Measurements from ENCODE around the gene UBE2B. TPM values are rescaled to one million over a fixed set of nuclear protein-coding genes. Genes with fewer than 3 reads are reported as not detected.

The UBE2B gene
- polyA plus RNA-seq, 1 of the 3 experiments (the other 2 are of a cell fraction): 24.3 TPM

DNA sequence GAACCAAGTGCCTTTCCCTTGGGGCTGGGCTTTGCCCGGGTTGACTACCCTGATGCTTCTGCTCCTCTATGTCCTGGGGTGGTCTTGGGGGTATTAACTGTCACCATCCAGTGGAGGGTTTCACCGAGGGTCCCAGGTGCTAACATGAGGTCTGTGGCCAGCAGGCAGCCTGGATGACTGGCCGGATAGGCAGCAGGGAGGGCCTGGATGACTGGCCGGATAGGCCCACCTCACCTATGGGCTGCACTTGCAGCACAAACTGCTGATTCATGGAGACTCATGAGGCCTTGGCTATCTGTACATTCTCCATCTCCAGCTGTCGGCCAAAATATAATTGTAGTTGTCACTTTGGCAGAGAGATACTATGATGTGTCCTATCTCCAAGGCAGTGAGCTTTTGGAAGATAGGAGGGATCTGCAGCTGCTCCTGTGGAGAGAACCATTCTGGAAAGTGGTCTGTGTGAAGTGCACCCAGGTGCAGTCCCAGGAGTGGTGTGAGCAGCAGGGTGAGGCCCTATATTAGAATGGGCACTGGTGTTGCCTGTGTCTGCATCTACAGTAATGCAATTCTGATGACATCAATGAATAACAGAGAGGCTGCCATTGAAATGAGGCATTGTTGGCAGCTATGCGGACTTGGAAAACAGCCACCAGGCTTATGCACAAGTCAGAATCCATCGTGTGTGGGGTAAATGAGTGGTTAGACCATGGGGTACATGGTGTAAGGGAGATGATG is 66.6 kb downstream of the UBE2B start (continued):
- TF ChIP-seq, protein P1, sequence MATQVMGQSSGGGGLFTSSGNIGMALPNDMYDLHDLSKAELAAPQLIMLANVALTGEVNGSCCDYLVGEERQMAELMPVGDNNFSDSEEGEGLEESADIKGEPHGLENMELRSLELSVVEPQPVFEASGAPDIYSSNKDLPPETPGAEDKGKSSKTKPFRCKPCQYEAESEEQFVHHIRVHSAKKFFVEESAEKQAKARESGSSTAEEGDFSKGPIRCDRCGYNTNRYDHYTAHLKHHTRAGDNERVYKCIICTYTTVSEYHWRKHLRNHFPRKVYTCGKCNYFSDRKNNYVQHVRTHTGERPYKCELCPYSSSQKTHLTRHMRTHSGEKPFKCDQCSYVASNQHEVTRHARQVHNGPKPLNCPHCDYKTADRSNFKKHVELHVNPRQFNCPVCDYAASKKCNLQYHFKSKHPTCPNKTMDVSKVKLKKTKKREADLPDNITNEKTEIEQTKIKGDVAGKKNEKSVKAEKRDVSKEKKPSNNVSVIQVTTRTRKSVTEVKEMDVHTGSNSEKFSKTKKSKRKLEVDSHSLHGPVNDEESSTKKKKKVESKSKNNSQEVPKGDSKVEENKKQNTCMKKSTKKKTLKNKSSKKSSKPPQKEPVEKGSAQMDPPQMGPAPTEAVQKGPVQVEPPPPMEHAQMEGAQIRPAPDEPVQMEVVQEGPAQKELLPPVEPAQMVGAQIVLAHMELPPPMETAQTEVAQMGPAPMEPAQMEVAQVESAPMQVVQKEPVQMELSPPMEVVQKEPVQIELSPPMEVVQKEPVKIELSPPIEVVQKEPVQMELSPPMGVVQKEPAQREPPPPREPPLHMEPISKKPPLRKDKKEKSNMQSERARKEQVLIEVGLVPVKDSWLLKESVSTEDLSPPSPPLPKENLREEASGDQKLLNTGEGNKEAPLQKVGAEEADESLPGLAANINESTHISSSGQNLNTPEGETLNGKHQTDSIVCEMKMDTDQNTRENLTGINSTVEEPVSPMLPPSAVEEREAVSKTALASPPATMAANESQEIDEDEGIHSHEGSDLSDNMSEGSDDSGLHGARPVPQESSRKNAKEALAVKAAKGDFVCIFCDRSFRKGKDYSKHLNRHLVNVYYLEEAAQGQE (IDR thresholded peaks at IDR 0.05; ENCODE audit: low read depth, low read length): no peak
- TF ChIP-seq, protein P2, sequence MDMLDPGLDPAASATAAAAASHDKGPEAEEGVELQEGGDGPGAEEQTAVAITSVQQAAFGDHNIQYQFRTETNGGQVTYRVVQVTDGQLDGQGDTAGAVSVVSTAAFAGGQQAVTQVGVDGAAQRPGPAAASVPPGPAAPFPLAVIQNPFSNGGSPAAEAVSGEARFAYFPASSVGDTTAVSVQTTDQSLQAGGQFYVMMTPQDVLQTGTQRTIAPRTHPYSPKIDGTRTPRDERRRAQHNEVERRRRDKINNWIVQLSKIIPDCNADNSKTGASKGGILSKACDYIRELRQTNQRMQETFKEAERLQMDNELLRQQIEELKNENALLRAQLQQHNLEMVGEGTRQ (IDR thresholded peaks at IDR 0.05; ENCODE audit: borderline replicate concordance, low read depth, low read length): no peak
- TF ChIP-seq RFX5 (IDR thresholded peaks at IDR 0.05; ENCODE audit: low read length): no peak
- TF ChIP-seq RXRA (IDR thresholded peaks at IDR 0.05; ENCODE audit: borderline replicate concordance, low read depth): peak; percentile 38; the same call in 1 of the 2 replicates
- TF ChIP-seq NRF1 (IDR thresholded peaks at IDR 0.05; ENCODE audit: low read depth, low read length): no peak
- peak; percentile 29; the same call in 1 of the 2 replicates for TF ChIP-seq POLR2AphosphoS5 (IDR thresholded peaks at IDR 0.05; ENCODE audit: low read depth, low read length)
- no peak for TF ChIP-seq MEF2A (IDR thresholded peaks at IDR 0.05; ENCODE audit: borderline replicate concordance, low read depth)
- no peak for TF ChIP-seq RCOR1 (IDR thresholded peaks at IDR 0.05; ENCODE audit: low read length)
- TF ChIP-seq EZH2phosphoT487 (IDR thresholded peaks at IDR 0.05; ENCODE audit: borderline replicate concordance, low read depth): no peak
- TF ChIP-seq JUND (IDR thresholded peaks at IDR 0.05): peak; percentile 43

DNA sequence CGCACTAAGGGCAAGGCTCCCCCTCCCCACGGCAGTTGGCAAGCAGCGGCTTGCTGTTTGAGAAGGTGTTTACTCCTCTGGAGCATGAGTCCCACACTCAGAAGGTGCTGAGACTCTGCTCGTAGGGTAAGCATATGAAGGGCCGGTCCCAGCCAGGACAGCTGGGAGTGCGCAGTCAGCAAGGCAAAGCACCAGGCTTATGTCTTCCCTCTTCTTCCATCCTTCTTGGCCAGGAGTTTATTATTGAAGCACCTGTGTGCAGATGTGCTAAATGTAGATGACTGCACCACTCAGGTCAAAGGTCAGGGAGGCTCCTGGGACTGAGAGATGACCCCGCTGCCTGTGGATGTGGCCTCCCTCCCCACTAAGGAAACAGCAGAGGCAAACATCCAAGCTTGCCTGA is 67.4 kb downstream of the UBE2B start:
- Histone ChIP-seq H3K27me3 (ENCODE audit: insufficient read depth) (no peaks in the 10 kb centered on the region), H3K4me1 (ENCODE audit: control insufficient read depth in 1 of 2, insufficient read depth in 2 of 2, low read depth in 1 of 2, low read length in 1 of 2) (peaks cover 25 to 36% of the 10 kb centered on the region in 2 experiments; a peak in 3 of 4 replicates), H2AFZ (ENCODE audit: low read depth) (no peak overlapping the region), H3K36me3 (replicated peaks in 1 of 2; ENCODE audit: control insufficient read depth in 1 of 2, insufficient read depth in 2 of 2, low read length in 1 of 2) (no peaks in the 10 kb centered on the region), H3F3A (replicated peaks; ENCODE audit: insufficient read depth) (peaks cover 45% of the 10 kb centered on the region), H3K9me2 (no peaks in the 10 kb centered on the region), H3K9me3 (no peaks in the 10 kb centered on the region), H3K79me2 (ENCODE audit: insufficient read depth) (no peaks in the 10 kb centered on the region), H4K20me1 (ENCODE audit: insufficient read depth) (no peaks in the 10 kb centered on the region), H3K4me3 (ENCODE audit: low read depth in 2 of 2, low read length in 1 of 2) (no peak overlapping the region; a peak in 1 of 4 replicates), H3K4me2 (peak overlapping the region; percentile 74), H3K27ac (ENCODE audit: low read depth in 2 of 2, low read length in 1 of 2) (peak overlapping the region; percentile 67 to 96), H3K9ac (peak overlapping the region; percentile 80)
- ChIA-PET CTCF (no interaction called here), POLR2A (no interaction called here)
- 95% methylated on average over 5 of the region's 7 CpGs for WGBS (ENCODE audit: low lambda C conversion rate)
- DNase-seq: no peak
- no peak for TF ChIP-seq RFX5 (IDR thresholded peaks at IDR 0.05; ENCODE audit: low read length)
- TF ChIP-seq, protein P3, sequence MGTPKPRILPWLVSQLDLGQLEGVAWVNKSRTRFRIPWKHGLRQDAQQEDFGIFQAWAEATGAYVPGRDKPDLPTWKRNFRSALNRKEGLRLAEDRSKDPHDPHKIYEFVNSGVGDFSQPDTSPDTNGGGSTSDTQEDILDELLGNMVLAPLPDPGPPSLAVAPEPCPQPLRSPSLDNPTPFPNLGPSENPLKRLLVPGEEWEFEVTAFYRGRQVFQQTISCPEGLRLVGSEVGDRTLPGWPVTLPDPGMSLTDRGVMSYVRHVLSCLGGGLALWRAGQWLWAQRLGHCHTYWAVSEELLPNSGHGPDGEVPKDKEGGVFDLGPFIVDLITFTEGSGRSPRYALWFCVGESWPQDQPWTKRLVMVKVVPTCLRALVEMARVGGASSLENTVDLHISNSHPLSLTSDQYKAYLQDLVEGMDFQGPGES (IDR thresholded peaks at IDR 0.05; ENCODE audit: low read depth, low read length): no peak
- no peak for TF ChIP-seq FOXM1 (IDR thresholded peaks at IDR 0.05; ENCODE audit: low read depth)
- no peak for TF ChIP-seq POLR2AphosphoS5 (IDR thresholded peaks at IDR 0.05; ENCODE audit: low read depth, low read length)
- TF ChIP-seq TCF12 (IDR thresholded peaks at IDR 0.05): no peak
- TF ChIP-seq RCOR1 (IDR thresholded peaks at IDR 0.05; ENCODE audit: low read length): no peak
- no peak for TF ChIP-seq EZH2phosphoT487 (IDR thresholded peaks at IDR 0.05; ENCODE audit: borderline replicate concordance, low read depth)
- TF ChIP-seq, protein P4, sequence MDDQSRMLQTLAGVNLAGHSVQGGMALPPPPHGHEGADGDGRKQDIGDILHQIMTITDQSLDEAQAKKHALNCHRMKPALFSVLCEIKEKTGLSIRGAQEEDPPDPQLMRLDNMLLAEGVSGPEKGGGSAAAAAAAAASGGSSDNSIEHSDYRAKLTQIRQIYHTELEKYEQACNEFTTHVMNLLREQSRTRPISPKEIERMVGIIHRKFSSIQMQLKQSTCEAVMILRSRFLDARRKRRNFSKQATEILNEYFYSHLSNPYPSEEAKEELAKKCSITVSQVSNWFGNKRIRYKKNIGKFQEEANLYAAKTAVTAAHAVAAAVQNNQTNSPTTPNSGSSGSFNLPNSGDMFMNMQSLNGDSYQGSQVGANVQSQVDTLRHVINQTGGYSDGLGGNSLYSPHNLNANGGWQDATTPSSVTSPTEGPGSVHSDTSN (IDR thresholded peaks at IDR 0.05): no peak
- TF ChIP-seq, protein P5, sequence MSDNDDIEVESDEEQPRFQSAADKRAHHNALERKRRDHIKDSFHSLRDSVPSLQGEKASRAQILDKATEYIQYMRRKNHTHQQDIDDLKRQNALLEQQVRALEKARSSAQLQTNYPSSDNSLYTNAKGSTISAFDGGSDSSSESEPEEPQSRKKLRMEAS (IDR thresholded peaks at IDR 0.05; ENCODE audit: low read depth): no peak
- no peak for TF ChIP-seq JUND (IDR thresholded peaks at IDR 0.05)
